ENCODE data around the gene KANSL3. TPM values are rescaled to one million over a fixed set of nuclear protein-coding genes. Genes with fewer than 3 reads are reported as not detected.

The KANSL3 gene
- total and polyA plus RNA-seq, 2 experiments from 2014 or later, result 8.9 to 31.4 TPM

DNA sequence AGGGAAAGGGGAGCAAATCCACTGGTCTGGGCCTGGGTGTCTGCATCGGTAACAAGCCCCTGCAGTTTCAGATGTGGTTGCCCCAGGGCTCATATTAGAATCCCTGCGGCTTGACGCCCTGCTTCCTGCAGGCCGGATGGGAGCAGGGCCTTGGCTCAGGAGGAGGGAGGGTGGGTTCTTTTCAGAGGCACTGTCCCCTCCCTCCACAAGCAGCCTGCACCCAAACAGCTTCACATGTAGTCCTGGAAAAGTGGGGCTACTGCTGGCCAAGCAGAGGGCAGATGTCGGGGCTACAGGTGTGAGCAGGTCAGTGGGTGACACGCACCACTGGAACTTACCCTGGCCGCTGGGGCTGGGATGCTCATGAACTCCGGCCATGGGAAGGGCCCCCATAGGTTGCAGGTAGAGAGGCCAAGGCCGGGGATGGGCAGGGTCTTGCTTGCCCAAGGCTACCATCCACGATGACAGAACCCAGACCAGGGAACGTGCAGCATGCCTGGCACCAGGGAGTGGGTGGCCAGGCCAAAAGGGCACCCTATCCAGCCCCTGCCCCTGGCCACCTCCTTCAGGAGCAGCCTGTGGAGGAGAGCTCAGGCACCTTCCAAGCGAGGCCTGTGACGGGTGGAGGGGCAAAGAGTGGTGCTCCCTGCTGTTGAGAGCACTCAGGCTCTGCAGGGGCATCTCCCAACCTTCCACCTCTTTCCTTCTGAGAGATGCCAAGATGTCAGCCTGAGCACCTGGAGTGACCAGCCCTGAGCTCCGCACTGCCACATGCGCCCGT, 84.7 kb downstream of the KANSL3 start:
- ATAC-seq, result no peak
- peaks cover 15% of the 10 kb centered on the region for H3K27me3 Mint-ChIP-seq (ENCODE audit: insufficient read depth, low read depth, poor library complexity)
- H3K79me2 ChIP-seq (replicated peaks; ENCODE audit: insufficient read depth), result no peaks in the 10 kb centered on the region
- no peaks in the 10 kb centered on the region for H3K9me2 ChIP-seq (ENCODE audit: insufficient read depth)
- no peak overlapping the region for H2AFZ ChIP-seq
- H3K27me3 ChIP-seq (ENCODE audit: insufficient read depth), result no peaks in the 10 kb centered on the region
- H3K4me3 Mint-ChIP-seq, result no peak overlapping the region
- H3K27ac Mint-ChIP-seq, result no peak overlapping the region
- no peaks in the 10 kb centered on the region for H3K36me3 ChIP-seq (ENCODE audit: insufficient read depth)
- peaks cover 20% of the 10 kb centered on the region for H3K4me1 Mint-ChIP-seq
- no peak overlapping the region for H3K27ac ChIP-seq (ENCODE audit: low read depth)
- H3F3A ChIP-seq (replicated peaks; ENCODE audit: low read depth), result no peaks in the 10 kb centered on the region
- H3K36me3 Mint-ChIP-seq (ENCODE audit: low read depth), result no peaks in the 10 kb centered on the region
- no peak overlapping the region for H3K4me3 ChIP-seq
- H3K4me1 ChIP-seq (ENCODE audit: insufficient read depth), result 0 out of 2 replicates have a peak, but pooled peaks cover 2% of the 10 kb centered on the region
- DNase-seq (ENCODE audit: low spot score), result no peak
- H3K9me3 Mint-ChIP-seq, result peaks cover 3% of the 10 kb centered on the region; the same call in 2 of the 3 replicates
- no peak overlapping the region for H3K4me2 ChIP-seq
- H4K20me1 ChIP-seq (replicated peaks; ENCODE audit: insufficient read depth), result no peaks in the 10 kb centered on the region
- TF ChIP-seq EZH2phosphoT487 (IDR thresholded peaks at IDR 0.05; ENCODE audit: unreplicated experiment) (no peak), STAT1 (IDR thresholded peaks at IDR 0.05; ENCODE audit: unreplicated experiment) (no peak)

DNA sequence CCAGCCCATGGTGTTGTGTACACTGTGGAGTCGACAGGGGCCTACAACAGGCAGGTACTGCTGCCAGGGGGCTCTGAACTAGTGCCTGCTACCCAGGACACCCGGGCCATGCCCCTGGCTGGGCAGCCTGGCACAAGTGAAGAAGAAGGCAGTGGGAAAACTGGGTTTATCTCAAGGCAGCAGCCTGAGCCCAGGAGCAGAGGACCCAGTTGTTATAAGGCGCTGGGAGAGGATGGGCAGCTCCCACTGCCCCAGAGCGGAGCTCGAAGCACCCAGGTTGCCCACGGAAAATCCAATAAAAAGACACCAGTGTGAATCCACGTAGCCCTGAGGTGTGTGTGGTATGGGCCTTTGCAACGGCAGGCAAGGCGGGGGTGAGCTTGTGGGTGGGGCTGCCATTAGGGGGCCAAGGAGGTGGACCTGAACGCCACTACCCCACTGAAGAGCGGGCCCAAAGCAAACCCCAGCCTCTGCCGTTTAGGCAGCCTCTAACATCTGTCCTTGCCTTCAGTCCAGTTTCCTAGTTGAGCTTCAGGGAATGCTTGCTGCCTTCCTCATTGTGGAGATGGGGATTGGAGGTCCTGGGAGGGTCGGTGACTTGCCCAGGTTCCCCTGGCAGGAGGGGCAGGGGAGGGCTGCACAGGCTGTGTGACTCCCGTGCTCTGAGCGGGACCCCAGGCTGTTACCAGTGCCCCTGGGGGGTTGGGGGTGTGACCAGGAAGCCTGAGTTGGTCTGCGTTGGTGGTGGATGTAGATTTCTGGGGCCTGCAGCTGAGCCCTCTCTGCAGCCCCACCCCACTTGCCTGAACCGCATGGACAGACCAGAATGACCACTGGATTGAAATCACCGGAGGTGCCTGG, 85.6 kb downstream of the KANSL3 start:
- Histone ChIP-seq H3K4me1 (ENCODE audit: insufficient read depth) (peaks cover 10% of the 10 kb centered on the region), H3K9me2 (ENCODE audit: insufficient read depth) (no peaks in the 10 kb centered on the region), H3K4me3 (no peak overlapping the region), H3K36me3 (ENCODE audit: insufficient read depth) (no peaks in the 10 kb centered on the region), H2AFZ (no peak overlapping the region), H3K4me2 (no peak overlapping the region), H3K27ac (ENCODE audit: low read depth) (no peak overlapping the region), H4K20me1 (replicated peaks; ENCODE audit: insufficient read depth) (no peaks in the 10 kb centered on the region), H3F3A (replicated peaks; ENCODE audit: low read depth) (0 out of 2 replicates have a peak, but pooled peaks cover 1% of the 10 kb centered on the region), H3K27me3 (ENCODE audit: insufficient read depth) (no peaks in the 10 kb centered on the region), H3K79me2 (replicated peaks; ENCODE audit: insufficient read depth) (no peaks in the 10 kb centered on the region)
- no peak for DNase-seq (ENCODE audit: low spot score)
- ATAC-seq, result no peak
- H3K4me3 Mint-ChIP-seq, result no peak overlapping the region
- H3K4me1 Mint-ChIP-seq, result peaks cover 26% of the 10 kb centered on the region
- peaks cover 13% of the 10 kb centered on the region for H3K27me3 Mint-ChIP-seq (ENCODE audit: insufficient read depth, low read depth, poor library complexity)
- no peaks in the 10 kb centered on the region for H3K36me3 Mint-ChIP-seq (ENCODE audit: low read depth)
- no peaks in the 10 kb centered on the region; the same call in 2 of the 3 replicates for H3K9me3 Mint-ChIP-seq
- H3K27ac Mint-ChIP-seq, result no peak overlapping the region
- TF ChIP-seq EZH2phosphoT487 (IDR thresholded peaks at IDR 0.05; ENCODE audit: unreplicated experiment), result no peak
- no peak for TF ChIP-seq ZNF114 (CRISPR knock-in tag; IDR thresholded peaks at IDR 0.05)
- TF ChIP-seq EZH2 (IDR thresholded peaks at IDR 0.05; ENCODE audit: low read depth, unreplicated experiment), result no peak
- TF ChIP-seq POLR2AphosphoS5 (IDR thresholded peaks at IDR 0.05; ENCODE audit: low read depth), result no peak
- TF ChIP-seq, protein P1, sequence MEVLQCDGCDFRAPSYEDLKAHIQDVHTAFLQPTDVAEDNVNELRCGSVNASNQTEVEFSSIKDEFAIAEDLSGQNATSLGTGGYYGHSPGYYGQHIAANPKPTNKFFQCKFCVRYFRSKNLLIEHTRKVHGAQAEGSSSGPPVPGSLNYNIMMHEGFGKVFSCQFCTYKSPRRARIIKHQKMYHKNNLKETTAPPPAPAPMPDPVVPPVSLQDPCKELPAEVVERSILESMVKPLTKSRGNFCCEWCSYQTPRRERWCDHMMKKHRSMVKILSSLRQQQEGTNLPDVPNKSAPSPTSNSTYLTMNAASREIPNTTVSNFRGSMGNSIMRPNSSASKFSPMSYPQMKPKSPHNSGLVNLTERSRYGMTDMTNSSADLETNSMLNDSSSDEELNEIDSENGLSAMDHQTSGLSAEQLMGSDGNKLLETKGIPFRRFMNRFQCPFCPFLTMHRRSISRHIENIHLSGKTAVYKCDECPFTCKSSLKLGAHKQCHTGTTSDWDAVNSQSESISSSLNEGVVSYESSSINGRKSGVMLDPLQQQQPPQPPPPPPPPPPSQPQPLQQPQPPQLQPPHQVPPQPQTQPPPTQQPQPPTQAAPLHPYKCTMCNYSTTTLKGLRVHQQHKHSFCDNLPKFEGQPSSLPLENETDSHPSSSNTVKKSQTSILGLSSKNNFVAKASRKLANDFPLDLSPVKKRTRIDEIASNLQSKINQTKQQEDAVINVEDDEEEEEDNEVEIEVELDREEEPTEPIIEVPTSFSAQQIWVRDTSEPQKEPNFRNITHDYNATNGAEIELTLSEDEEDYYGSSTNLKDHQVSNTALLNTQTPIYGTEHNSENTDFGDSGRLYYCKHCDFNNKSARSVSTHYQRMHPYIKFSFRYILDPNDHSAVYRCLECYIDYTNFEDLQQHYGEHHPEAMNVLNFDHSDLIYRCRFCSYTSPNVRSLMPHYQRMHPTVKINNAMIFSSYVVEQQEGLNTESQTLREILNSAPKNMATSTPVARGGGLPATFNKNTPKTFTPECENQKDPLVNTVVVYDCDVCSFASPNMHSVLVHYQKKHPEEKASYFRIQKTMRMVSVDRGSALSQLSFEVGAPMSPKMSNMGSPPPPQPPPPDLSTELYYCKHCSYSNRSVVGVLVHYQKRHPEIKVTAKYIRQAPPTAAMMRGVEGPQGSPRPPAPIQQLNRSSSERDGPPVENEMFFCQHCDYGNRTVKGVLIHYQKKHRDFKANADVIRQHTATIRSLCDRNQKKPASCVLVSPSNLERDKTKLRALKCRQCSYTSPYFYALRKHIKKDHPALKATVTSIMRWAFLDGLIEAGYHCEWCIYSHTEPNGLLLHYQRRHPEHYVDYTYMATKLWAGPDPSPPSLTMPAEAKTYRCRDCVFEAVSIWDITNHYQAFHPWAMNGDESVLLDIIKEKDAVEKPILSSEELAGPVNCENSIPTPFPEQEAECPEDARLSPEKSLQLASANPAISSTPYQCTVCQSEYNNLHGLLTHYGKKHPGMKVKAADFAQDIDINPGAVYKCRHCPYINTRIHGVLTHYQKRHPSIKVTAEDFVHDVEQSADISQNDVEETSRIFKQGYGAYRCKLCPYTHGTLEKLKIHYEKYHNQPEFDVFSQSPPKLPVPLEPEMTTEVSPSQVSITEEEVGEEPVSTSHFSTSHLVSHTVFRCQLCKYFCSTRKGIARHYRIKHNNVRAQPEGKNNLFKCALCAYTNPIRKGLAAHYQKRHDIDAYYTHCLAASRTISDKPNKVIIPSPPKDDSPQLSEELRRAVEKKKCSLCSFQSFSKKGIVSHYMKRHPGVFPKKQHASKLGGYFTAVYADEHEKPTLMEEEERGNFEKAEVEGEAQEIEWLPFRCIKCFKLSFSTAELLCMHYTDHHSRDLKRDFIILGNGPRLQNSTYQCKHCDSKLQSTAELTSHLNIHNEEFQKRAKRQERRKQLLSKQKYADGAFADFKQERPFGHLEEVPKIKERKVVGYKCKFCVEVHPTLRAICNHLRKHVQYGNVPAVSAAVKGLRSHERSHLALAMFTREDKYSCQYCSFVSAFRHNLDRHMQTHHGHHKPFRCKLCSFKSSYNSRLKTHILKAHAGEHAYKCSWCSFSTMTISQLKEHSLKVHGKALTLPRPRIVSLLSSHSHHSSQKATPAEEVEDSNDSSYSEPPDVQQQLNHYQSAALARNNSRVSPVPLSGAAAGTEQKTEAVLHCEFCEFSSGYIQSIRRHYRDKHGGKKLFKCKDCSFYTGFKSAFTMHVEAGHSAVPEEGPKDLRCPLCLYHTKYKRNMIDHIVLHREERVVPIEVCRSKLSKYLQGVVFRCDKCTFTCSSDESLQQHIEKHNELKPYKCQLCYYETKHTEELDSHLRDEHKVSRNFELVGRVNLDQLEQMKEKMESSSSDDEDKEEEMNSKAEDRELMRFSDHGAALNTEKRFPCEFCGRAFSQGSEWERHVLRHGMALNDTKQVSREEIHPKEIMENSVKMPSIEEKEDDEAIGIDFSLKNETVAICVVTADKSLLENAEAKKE (CRISPR knock-in tag; IDR thresholded peaks at IDR 0.05), result no peak
- no peak for TF ChIP-seq STAT1 (IDR thresholded peaks at IDR 0.05; ENCODE audit: unreplicated experiment)
- TF ChIP-seq, protein P2, sequence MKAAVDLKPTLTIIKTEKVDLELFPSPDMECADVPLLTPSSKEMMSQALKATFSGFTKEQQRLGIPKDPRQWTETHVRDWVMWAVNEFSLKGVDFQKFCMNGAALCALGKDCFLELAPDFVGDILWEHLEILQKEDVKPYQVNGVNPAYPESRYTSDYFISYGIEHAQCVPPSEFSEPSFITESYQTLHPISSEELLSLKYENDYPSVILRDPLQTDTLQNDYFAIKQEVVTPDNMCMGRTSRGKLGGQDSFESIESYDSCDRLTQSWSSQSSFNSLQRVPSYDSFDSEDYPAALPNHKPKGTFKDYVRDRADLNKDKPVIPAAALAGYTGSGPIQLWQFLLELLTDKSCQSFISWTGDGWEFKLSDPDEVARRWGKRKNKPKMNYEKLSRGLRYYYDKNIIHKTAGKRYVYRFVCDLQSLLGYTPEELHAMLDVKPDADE (IDR thresholded peaks at IDR 0.05), result no peak
- TF ChIP-seq ZNF331 (CRISPR knock-in tag; IDR thresholded peaks at IDR 0.05; ENCODE audit: low read depth), result no peak
- no peak for TF ChIP-seq NANOG (IDR thresholded peaks at IDR 0.05; ENCODE audit: borderline replicate concordance)
